HUDEP-2 (cell line): Measurements from ENCODE around the gene FAM234B.

Experiments
- DNase-seq, 76 experiments: peaks; one replicate each; lab custom pipeline; 2025; ENCODE audit not compliant: unreplicated experiment in 76 of 76; lab: John Stamatoyannopoulos, UW

The FAM234B gene

GRCh38 chr12:13112968-13113367 is 68.8 kb downstream of the FAM234B start:
- DNase-seq = no peak

GRCh38 chr12:13114251-13115052 is 70.3 kb downstream of the FAM234B start:
- DNase-seq = no peak

- DNase-seq = no peak
These were observed 72.1 kb downstream of the FAM234B start for GRCh38 chr12:13116259-13116658.

- no peak for DNase-seq
These were observed 72.8 kb downstream of the FAM234B start for GRCh38 chr12:13117029-13117428.

- no peak for DNase-seq
These were observed 75.6 kb downstream of the FAM234B start for GRCh38 chr12:13119826-13120225.

- DNase-seq = no peak
These were observed 76.2 kb downstream of the FAM234B start for GRCh38 chr12:13120413-13120812.

GRCh38 chr12:13121568-13121967 is 77.4 kb downstream of the FAM234B start:
- no peak for DNase-seq

GRCh38 chr12:13124656-13125505 is 80.7 kb downstream of the FAM234B start:
- no peak for DNase-seq

GRCh38 chr12:13125996-13126395 is 81.8 kb downstream of the FAM234B start:
- no peak for DNase-seq

- no peak for DNase-seq
These were observed 82.3 kb downstream of the FAM234B start for GRCh38 chr12:13126494-13126893.

- no peak for DNase-seq
These were observed 83.3 kb downstream of the FAM234B start for GRCh38 chr12:13127444-13127843.

- no peak for DNase-seq
These were observed 84.2 kb downstream of the FAM234B start for GRCh38 chr12:13128291-13128965.

- no peak for DNase-seq
These were observed 86.8 kb downstream of the FAM234B start for GRCh38 chr12:13130981-13131380.
